Gastroesophageal sphincter (tissue), 4 donors: ENCODE data around the gene SCN1A. TPM values are rescaled to one million over a fixed set of nuclear protein-coding genes. Genes with fewer than 3 reads are reported as not detected.
"Not testable (repeated sequence)": the region's sequence is repeated elsewhere in the genome, so short reads cannot be mapped to it uniquely, and the experiment has no call there.

Experiments used
- ATAC-seq: fragments of 150-250 bp; one replicate; pipeline ENCODE4 v1.9.1; 2016; ENCODE audit warnings: mild to moderate bottlenecking, moderate library complexity
- H3K27ac ChIP-seq, 4 donors: fragments of 200-600 bp; sonication (generic) in 3 of 4; 1 replicate in 3 of 4; 2 replicates in 1 of 4; pipeline ENCODE4 v1.5.1; 2016 to 2019
- H3K27me3 ChIP-seq: fragments of 200-600 bp; sonication (generic); one replicate; pipeline ENCODE4 v1.5.1; 2019
- H3K36me3 ChIP-seq, 2 donors: fragments of 200-600 bp; sonication (generic); one replicate each; pipeline ENCODE4 v1.5.1; 2019; ENCODE audit warnings: control low read depth in 1 of 2
- H3K4me1 ChIP-seq, 3 donors: fragments of 200-600 bp; sonication (generic); 1 replicate in 2 of 3; 2 replicates in 1 of 3; pipeline ENCODE4 v1.5.1; 2016 to 2019; ENCODE audit warnings: control low read depth in 2 of 3
- H3K4me3 ChIP-seq, 2 donors: fragments of 200-600 bp; sonication (generic); one replicate each; pipeline ENCODE4 v1.5.1; 2019; ENCODE audit warnings: mild to moderate bottlenecking in 1 of 2, moderate library complexity in 1 of 2
- H3K9me3 ChIP-seq, 3 donors: fragments of 200-600 bp; sonication (generic); one replicate each; pipeline ENCODE4 v1.5.1; 2017 to 2019; ENCODE audit warnings: control low read depth in 2 of 3
- CTCF ChIP-seq, 4 experiments: fragments of 200-600 bp in 2 of 4; fragments of 450-650 bp in 2 of 4; sonication (generic) in 1 of 4; IDR thresholded peaks; one replicate each; pipeline ENCODE4 v1.5.1; 2017 to 2019; ENCODE audit warnings: antibody characterized with exemption in 4 of 4, mild to moderate bottlenecking in 2 of 4, moderate library complexity in 2 of 4
- EP300 ChIP-seq: sonication (generic); formaldehyde crosslinking; IDR thresholded peaks from one replicate; pipeline ENCODE4 v1.6.1; 2017; ENCODE audit warnings: antibody characterized with exemption, mild to moderate bottlenecking
- POLR2A ChIP-seq, 2 donors: fragments of 450-650 bp; IDR thresholded peaks; one replicate each; pipeline ENCODE4 v1.6.1; 2017; ENCODE audit warnings: antibody characterized with exemption in 2 of 2, mild to moderate bottlenecking in 2 of 2, moderate library complexity in 1 of 2
- POLR2AphosphoS5 ChIP-seq: sonication (generic); formaldehyde crosslinking; IDR thresholded peaks from one replicate; pipeline ENCODE4 v1.6.1; 2017; ENCODE audit warnings: antibody characterized with exemption
- WGBS, 2 donors: methylation state at CpG; one replicate each; pipeline ENCODE4 v1.1.5; 2018; ENCODE audit warnings: low coverage in 1 of 2; 5-methylcytosine and 5-hydroxymethylcytosine counted together
- total RNA-seq, 4 donors: library from RNA; depleted of rRNA; stranded (reverse); fragments of >200 nt; gene quantifications; one replicate each; pipeline ENCODE4 v1.1.0, GENCODE V29; 2016

SCN1A gene
- total RNA-seq, 4 donors from 2014 or later = 0.05 to 0.08 TPM; not detected in 2

GRCh38 chr2:166104773-166105172 is 23.0 kb downstream of the SCN1A start:
- Histone ChIP-seq H3K27ac (no peak overlapping the region), H3K27me3 (no peaks in the 10 kb centered on the region), H3K4me3 (no peak overlapping the region), H3K36me3 (no peaks in the 10 kb centered on the region), H3K4me1 (no peaks in the 10 kb centered on the region), H3K9me3 (no peaks in the 10 kb centered on the region)
- ATAC-seq = no peak
- TF ChIP-seq POLR2A (IDR thresholded peaks at IDR 0.05) = no peak
- WGBS, 2 donors = 68 to 79% methylated on average over 3 of the region's 3 CpGs

DNA sequence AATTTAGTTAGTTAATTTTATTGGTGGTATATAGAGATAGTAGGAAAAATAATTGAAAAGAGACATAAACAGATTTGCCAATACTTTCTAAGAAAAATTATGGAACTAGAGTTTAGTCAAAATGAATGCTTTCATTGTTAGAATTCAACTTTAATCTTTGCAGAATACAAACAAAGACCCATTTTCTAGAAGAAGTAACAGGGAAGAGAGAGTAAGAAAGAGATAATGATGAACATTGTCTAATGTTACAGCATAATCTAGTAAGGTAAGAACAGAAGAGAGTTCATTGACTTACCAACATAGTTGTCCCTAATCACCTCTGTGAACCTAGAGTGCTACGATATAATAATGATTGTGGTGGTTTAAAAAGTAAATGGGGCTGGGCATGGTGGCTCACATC is 23.7 kb downstream of the SCN1A start:
- WGBS, 2 donors = 78% methylated on average over 1 of the region's 1 CpG; no CpG with 5 or more reads in 1 of the 2 donors
- TF ChIP-seq POLR2A (IDR thresholded peaks at IDR 0.05) (no peak), CTCF (IDR thresholded peaks at IDR 0.05) (no peak), EP300 (no peak), POLR2AphosphoS5 (no peak)

DNA sequence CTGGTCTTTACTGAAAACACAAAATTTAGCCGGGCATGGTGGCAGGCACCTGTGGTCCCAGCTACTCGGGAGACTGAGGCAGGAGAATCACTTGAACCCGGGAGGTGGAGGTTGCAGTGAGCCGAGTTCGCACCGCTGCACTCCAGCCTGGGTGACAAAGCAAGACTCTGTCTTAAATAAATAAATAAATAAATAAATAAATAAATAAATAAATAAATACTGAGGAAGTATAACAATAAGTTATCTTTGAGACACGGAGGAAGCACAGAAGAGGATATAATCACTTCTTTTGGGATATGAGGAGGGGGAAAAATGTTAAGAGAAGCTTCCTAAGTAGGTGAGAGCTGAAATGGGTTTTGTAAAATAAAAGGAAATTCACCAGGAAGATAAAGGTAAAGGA is 24.5 kb downstream of the SCN1A start:
- H3K4me3 ChIP-seq, H3K27ac ChIP-seq, H3K36me3 ChIP-seq, H3K9me3 ChIP-seq, H3K27me3 ChIP-seq, ATAC-seq, H3K4me1 ChIP-seq: not testable (repeated sequence)
- WGBS, 2 donors = 75 to 90% methylated on average over 5 to 6 of the region's 7 CpGs

More for the DNA sequence above, 23.7 kb downstream of the SCN1A start:
- H3K36me3 ChIP-seq = no peaks in the 10 kb centered on the region
- no peaks in the 10 kb centered on the region for H3K9me3 ChIP-seq
- H3K27ac ChIP-seq = no peak overlapping the region
- H3K27me3 ChIP-seq = no peaks in the 10 kb centered on the region
- no peaks in the 10 kb centered on the region for H3K4me1 ChIP-seq
- no peak for ATAC-seq
- no peak overlapping the region for H3K4me3 ChIP-seq

DNA sequence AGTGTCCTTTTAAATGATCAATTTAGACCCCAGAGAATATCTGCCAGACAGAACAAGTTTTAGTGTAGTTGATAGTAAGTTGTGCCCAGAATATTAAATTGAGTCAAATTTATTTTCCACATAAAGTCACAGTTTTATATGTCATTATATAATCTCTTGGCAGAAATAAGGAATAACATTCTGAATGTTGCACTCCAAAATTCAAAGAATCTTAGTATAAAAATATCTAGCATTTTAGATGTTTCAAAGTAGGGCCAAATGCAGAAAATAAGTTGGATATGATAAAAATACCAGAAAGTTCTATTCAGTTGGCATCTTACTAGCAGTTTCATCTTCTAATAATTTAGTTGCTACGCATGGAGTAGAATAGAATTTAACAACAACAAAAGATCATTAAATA is 33.5 kb downstream of the SCN1A start:
- no peaks in the 10 kb centered on the region for H3K9me3 ChIP-seq
- no peak for ATAC-seq
- 73 to 90% methylated on average over 1 of the region's 1 CpG for WGBS, 2 donors
- no peak for TF ChIP-seq CTCF (IDR thresholded peaks at IDR 0.05)
- TF ChIP-seq POLR2AphosphoS5 = no peak
- TF ChIP-seq POLR2A (IDR thresholded peaks at IDR 0.05) = no peak
- no peak for TF ChIP-seq EP300
- H3K36me3 ChIP-seq = no peaks in the 10 kb centered on the region
- H3K27ac ChIP-seq = no peak overlapping the region
- no peaks in the 10 kb centered on the region for H3K27me3 ChIP-seq
- H3K4me1 ChIP-seq = no peaks in the 10 kb centered on the region
- H3K4me3 ChIP-seq = no peak overlapping the region

DNA sequence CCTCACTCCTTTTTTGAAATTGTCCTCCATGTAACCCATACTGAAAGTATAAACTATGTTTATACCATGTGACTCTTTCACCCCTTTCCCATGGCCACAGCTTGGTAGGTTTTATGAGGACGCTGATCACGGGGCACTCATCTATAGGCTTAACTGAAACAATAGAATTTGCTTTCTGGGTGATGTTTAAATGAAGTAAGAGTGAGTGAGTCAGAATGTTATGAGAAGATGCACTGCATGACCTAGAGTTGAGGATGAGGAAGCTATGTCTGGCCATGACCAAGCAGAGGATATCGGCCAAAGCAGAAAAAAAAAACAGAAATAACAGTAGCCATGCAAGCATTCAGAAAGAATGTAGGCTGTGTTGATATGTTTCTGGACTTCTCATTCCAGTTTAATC is 34.9 kb downstream of the SCN1A start:
- no peak overlapping the region for H3K4me3 ChIP-seq
- H3K27ac ChIP-seq = no peak overlapping the region
- TF ChIP-seq POLR2AphosphoS5 (no peak), POLR2A (IDR thresholded peaks at IDR 0.05) (no peak), EP300 (no peak), CTCF (IDR thresholded peaks at IDR 0.05) (no peak)
- 88 to 89% methylated on average over 2 to 3 of the region's 3 CpGs for WGBS, 2 donors
- H3K27me3 ChIP-seq = no peaks in the 10 kb centered on the region
- ATAC-seq = no peak
- no peaks in the 10 kb centered on the region for H3K4me1 ChIP-seq
- H3K36me3 ChIP-seq = no peaks in the 10 kb centered on the region
- H3K9me3 ChIP-seq = no peaks in the 10 kb centered on the region

DNA sequence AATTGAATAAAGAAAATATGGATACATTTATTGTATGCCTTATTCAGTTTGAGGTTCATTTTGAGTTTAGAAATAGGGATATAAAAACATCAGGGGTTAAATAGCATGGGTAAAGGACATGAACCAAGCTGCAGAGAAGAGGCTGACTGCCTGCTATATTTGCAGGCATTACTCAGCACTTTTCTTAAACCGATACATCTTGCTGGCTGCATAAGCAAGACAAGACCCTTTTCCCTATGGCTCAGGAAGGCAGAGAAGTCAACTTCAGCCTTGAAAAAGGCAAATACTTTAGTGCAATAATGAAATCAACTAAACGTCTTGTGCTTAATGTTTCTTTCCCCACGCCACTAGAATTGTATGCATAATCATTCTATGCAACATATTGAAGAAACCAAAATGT is 36.4 kb downstream of the SCN1A start:
- 33 to 46% methylated on average over 3 of the region's 3 CpGs for WGBS, 2 donors
- Histone ChIP-seq H3K4me1 (no peaks in the 10 kb centered on the region), H3K36me3 (no peaks in the 10 kb centered on the region), H3K9me3 (no peaks in the 10 kb centered on the region), H3K4me3 (no peak overlapping the region), H3K27ac (no peak overlapping the region), H3K27me3 (no peaks in the 10 kb centered on the region)
- ATAC-seq = no peak
- no peak for TF ChIP-seq POLR2A (IDR thresholded peaks at IDR 0.05)

DNA sequence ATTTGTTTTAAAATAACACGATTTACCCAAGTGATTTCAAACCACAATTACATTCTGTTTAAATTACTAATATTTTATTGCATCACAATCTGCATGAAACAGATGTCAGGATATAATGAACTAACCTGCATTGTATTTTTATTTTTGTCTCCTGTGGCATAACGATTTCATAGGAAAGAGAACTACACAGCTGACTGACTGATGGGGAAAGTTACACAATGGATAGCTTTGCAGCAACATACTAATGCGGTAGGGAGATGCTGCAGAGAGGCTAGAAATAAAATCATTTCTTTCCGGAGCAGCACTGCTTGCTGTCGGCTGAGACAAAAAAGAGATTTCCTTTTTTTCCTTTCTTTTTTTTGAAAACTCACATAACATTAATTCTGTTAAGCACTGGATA is 36.9 kb downstream of the SCN1A start:
- no peaks in the 10 kb centered on the region for H3K27me3 ChIP-seq
- ATAC-seq = no peak
- H3K9me3 ChIP-seq = no peaks in the 10 kb centered on the region
- TF ChIP-seq EP300 = no peak
- TF ChIP-seq POLR2A (IDR thresholded peaks at IDR 0.05) = no peak
- no peak for TF ChIP-seq CTCF (IDR thresholded peaks at IDR 0.05)
- no peak for TF ChIP-seq POLR2AphosphoS5
- H3K36me3 ChIP-seq = no peaks in the 10 kb centered on the region
- H3K27ac ChIP-seq = no peak overlapping the region
- H3K4me1 ChIP-seq = no peaks in the 10 kb centered on the region
- WGBS, 2 donors = 17 to 27% methylated on average over 5 of the region's 5 CpGs
- no peak overlapping the region for H3K4me3 ChIP-seq
